Measurements from ENCODE around the gene CTNND2. TPM values are rescaled to one million over a fixed set of nuclear protein-coding genes. Genes with fewer than 3 reads are reported as not detected.
A peak's percentile ranks its signal among the peaks of the same experiment; 100 is the strongest.

Gene CTNND2
- total and polyA plus RNA-seq, 8 donors = 9.2 to 62.8 (median 43.7) TPM

DNA sequence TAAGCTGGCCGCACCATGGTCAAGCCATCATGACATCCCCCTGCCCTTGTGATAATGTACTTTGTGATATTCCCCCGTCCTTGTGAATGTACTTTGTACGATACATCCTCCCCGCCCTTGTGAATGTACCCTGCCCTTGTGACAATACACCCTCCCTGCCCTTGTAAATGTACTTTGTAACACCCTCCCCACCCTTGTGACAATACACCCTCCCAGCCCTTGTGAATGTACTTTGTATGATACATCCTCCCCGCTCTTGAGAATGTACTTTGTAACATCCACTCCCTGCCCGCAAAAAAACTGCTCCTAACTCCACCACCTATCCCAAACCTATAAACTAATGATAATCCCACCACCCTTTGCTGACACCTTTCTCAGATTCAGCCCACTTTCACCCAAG, 313.8 kb downstream of the CTNND2 start:
- no peaks in the 10 kb centered on the region for H3K27me3 ChIP-seq
- DNase-seq = no peak
- 97 to 99% methylated on average over 6 of the region's 6 CpGs for WGBS, 2 donors
- no peak overlapping the region for H3K4me3 ChIP-seq
- TF ChIP-seq, protein P1, sequence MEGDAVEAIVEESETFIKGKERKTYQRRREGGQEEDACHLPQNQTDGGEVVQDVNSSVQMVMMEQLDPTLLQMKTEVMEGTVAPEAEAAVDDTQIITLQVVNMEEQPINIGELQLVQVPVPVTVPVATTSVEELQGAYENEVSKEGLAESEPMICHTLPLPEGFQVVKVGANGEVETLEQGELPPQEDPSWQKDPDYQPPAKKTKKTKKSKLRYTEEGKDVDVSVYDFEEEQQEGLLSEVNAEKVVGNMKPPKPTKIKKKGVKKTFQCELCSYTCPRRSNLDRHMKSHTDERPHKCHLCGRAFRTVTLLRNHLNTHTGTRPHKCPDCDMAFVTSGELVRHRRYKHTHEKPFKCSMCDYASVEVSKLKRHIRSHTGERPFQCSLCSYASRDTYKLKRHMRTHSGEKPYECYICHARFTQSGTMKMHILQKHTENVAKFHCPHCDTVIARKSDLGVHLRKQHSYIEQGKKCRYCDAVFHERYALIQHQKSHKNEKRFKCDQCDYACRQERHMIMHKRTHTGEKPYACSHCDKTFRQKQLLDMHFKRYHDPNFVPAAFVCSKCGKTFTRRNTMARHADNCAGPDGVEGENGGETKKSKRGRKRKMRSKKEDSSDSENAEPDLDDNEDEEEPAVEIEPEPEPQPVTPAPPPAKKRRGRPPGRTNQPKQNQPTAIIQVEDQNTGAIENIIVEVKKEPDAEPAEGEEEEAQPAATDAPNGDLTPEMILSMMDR (IDR thresholded peaks at IDR 0.05) = no peak
- peaks cover 14 to 28% (median 16%) of the 10 kb centered on the region in 3 donors for H3K4me1 ChIP-seq
- H3K36me3 ChIP-seq = no peaks in the 10 kb centered on the region
- intact Hi-C loops (cut with DNase I) = no loop called here
- FAIRE-seq = no peak
- no peak for ATAC-seq
- H3K9me3 ChIP-seq = no peaks in the 10 kb centered on the region
- H3K27ac ChIP-seq = no peak overlapping the region

DNA sequence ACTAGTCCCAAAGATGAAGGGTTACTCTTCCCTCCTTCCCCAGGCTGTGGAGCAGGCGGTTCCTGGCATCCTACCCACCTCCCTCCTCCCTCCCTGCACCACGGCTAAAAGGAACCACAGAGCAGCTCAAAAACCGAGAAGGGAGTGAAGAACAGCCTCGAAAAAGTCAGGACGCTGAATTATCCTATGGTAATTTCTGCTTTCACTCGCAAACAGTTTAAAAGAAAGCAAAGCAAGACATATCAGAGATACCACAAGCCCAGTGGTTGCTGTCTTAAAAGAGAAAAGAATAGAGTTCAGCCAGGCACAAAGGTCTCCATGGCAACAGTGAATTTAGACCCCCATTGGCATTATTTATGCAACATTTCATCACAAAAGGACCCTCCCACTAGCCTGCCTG, 315.4 kb downstream of the CTNND2 start:
- peaks cover 0 to 11% (median under 1%) of the 10 kb centered on the region in 3 donors for H3K4me1 ChIP-seq
- H3K4me3 ChIP-seq = peak overlapping the region in 1 of 4 donors; percentile 18
- H3K27me3 ChIP-seq = no peaks in the 10 kb centered on the region
- no peaks in the 10 kb centered on the region for H3K36me3 ChIP-seq
- TF ChIP-seq, protein P1 (IDR thresholded peaks at IDR 0.05) = no peak
- no peaks in the 10 kb centered on the region for H3K9me3 ChIP-seq
- ATAC-seq (peak in 3 of 4 donors; percentile 27 to 63 (median 56)), DNase-seq (peak in 1 of 6 donors; percentile 5), FAIRE-seq (no peak)
- H3K27ac ChIP-seq = peak overlapping the region in 1 of 4 donors; percentile 59
- intact Hi-C loops (cut with DNase I) = no loop called here
- 61 to 69% methylated on average over 6 of the region's 6 CpGs for WGBS, 2 donors

DNA sequence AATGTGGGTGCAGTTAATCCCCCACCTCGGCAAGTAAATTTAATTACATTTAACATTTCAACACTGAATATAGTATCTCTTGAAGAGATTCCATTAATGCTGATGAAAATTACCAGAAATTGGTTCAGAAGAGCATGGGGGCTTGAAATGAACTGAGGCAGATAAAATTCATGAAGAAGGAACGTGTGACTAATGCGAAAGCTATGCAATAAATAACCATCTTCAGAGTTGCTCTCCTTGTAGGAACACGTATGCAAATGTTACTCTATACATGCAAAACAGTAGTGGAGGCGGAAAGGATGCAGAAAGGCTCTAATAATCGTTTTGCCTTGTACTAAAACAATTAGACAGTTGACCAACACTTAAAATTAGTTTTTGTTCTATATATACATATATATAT, 320.2 kb downstream of the CTNND2 start:
- 86 to 91% methylated on average over 6 of the region's 6 CpGs for WGBS, 2 donors
- ATAC-seq (no peak), FAIRE-seq (no peak), DNase-seq (no peak)
- Histone ChIP-seq H3K4me3 (no peak overlapping the region), H3K27me3 (no peaks in the 10 kb centered on the region), H3K4me1 (no peaks in the 10 kb centered on the region), H3K27ac (no peak overlapping the region), H3K36me3 (no peaks in the 10 kb centered on the region), H3K9me3 (no peaks in the 10 kb centered on the region)
- intact Hi-C loops (cut with DNase I) = no loop called here
- TF ChIP-seq, protein P1 (IDR thresholded peaks at IDR 0.05) = no peak

DNA sequence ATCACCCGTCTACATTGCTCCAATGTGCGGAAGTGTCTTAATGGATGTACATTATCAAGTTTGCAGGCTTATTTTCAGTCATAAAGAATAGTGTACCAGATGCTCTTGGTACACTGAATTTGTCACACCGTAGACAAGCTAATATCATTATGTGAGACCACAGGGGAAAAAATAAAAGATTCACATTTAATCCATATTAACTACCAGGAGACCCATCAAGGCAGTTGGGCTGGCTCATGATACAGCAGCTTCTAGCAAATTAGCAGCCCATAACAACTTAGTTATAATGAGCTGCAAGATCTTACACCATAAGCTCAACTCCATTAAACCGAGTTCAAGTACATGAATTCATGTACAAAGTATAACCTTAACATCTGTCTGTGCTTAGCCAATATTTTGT, 324.9 kb downstream of the CTNND2 start:
- Histone ChIP-seq H3K9me3 (no peaks in the 10 kb centered on the region), H3K4me1 (no peaks in the 10 kb centered on the region), H3K27ac (no peak overlapping the region), H3K4me3 (no peak overlapping the region), H3K27me3 (no peaks in the 10 kb centered on the region), H3K36me3 (no peaks in the 10 kb centered on the region)
- TF ChIP-seq, protein P1 (IDR thresholded peaks at IDR 0.05) = no peak
- DNase-seq = no peak
- FAIRE-seq = no peak
- intact Hi-C loops (cut with DNase I) = no loop called here
- no peak for ATAC-seq
- 95% methylated on average over 4 of the region's 4 CpGs for WGBS, 2 donors

DNA sequence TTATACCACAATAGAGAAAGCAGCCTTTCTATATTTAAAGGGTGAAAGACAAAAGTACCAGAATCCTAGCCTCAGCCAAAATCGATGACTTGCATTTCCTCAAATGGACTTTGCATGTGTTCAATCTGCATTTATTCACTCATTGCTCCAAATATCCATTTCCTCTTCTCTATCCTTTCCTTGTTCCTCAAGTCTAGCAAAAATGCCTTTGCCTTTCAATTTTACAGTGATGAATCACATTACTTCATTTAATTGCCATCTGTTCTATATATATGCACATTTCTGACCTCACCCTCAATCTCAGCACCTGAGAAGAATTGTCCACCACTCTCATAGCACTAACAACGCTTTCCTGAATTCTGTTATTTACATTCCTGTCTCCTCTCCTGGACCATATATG, 329.5 kb downstream of the CTNND2 start:
- DNase-seq (no peak), ATAC-seq (no peak), FAIRE-seq (no peak)
- 95 to 96% methylated on average over 2 of the region's 2 CpGs for WGBS, 2 donors
- intact Hi-C loops (cut with DNase I) = no loop called here
- TF ChIP-seq, protein P1 (IDR thresholded peaks at IDR 0.05) = no peak
- no peaks in the 10 kb centered on the region for H3K27me3 ChIP-seq
- H3K4me1 ChIP-seq = no peaks in the 10 kb centered on the region
- H3K27ac ChIP-seq = no peak overlapping the region
- no peaks in the 10 kb centered on the region for H3K9me3 ChIP-seq
- H3K4me3 ChIP-seq = no peak overlapping the region
- H3K36me3 ChIP-seq = no peaks in the 10 kb centered on the region
